ENCODE measurements around the gene ACSF3. TPM values are rescaled to one million over a fixed set of nuclear protein-coding genes. Genes with fewer than 3 reads are reported as not detected.
"Not testable (repeated sequence)": the region's sequence is repeated elsewhere in the genome, so short reads cannot be mapped to it uniquely, and the experiment has no call there.

Gene ACSF3
- total RNA-seq, 1 experiment from 2014 or later: 10.8 TPM

DNA sequence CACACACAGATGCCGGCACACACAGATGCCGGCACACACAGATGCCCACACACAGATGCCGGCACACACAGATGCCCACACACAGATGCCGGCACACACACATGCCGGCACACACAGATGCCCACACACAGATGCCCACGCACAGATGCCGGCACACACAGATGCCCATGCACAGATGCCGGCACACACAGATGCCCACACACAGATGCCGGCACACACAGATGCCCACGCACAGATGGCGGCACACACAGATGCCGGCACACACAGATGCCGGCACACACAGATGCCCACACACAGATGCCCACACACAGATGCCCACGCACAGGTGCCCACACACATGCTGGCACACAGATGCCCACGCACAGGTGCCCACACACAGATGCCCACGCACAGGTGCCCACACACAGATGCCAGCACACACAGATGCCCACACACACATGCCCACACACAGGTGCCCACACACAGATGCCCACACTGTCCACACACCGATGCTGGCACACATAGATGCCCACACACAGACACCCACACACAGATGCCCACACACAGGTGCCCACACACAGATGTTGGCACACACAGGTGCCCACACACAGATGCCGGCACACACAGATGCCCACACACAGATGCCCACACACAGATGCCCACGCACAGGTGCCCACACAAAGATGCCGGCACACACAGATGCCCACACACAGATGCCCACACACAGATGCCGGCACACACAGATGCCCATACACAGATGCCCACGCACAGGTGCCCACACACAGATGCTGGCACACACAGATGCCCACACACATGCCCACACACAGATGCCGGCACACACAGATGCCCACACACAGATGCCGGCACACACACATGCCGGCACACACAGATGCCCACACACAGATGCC is 95.1 kb downstream of the ACSF3 start:
- not testable (repeated sequence) for DNase-seq (ENCODE audit: low read depth)

DNA sequence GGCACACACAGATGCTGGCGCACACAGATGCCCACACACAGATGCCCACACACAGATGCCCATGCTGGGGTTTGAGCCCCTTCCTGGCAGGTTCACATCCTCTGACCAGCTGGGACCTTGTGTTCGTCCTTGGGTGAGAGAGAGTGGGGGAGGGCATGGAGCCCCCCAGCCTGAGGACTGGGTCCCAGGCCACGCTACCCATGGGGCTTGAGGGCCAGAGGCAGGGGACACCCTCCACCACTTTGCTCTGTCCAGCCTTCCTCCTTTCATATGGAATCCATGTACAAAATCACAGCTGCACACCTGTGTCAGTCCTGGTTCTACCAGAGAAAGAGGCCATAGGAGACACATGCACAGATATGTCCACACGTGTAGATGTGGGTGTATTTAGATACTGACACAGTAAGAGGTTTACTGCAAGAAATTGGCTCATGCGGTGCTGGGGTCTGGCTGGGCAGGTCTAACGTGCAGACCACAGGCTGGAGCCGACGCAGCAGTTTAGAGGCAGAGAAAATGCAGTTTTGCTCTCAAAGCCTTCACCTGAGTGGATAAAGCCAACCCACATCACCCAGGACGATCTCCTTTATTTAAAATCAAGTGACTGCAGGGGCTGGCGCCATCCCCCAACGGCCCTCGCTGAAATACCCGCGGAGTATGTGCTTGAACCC is 95.8 kb downstream of the ACSF3 start:
- no peak for DNase-seq (ENCODE audit: low read depth)

DNA sequence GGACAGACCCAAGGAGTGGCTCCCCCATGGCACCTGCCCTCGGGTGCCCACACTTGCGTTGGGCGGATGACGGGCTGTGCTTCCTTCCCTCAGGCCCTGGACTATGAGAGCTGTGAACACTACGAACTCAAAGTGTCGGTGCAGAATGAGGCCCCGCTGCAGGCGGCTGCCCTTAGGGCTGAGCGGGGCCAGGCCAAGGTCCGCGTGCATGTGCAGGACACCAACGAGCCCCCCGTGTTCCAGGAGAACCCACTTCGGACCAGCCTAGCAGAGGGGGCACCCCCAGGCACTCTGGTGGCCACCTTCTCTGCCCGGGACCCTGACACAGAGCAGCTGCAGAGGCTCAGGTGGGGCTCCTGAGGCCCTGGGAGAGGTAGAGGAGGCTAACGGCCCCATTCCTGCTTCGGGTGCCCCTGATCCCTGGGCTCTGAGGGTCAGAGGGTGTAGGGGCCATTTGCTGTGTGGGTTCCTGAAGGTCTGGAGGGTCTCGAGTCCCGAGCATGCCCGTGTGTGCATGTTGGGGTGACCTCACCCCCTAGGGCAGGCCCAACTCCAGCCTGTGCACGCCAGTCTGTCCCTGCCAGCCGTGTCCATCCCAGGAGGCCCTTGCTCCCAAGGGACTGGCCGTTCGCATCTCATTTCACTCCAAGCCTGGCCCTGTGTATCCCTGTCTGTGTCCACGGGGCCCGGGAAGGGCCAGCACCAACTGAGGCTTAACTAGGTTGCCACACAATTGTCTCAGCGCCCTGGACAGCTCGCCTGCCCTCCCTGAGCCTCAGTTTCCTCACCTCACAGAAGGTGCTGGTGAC is 96.7 kb downstream of the ACSF3 start:
- no peak for DNase-seq (ENCODE audit: low read depth)

DNA sequence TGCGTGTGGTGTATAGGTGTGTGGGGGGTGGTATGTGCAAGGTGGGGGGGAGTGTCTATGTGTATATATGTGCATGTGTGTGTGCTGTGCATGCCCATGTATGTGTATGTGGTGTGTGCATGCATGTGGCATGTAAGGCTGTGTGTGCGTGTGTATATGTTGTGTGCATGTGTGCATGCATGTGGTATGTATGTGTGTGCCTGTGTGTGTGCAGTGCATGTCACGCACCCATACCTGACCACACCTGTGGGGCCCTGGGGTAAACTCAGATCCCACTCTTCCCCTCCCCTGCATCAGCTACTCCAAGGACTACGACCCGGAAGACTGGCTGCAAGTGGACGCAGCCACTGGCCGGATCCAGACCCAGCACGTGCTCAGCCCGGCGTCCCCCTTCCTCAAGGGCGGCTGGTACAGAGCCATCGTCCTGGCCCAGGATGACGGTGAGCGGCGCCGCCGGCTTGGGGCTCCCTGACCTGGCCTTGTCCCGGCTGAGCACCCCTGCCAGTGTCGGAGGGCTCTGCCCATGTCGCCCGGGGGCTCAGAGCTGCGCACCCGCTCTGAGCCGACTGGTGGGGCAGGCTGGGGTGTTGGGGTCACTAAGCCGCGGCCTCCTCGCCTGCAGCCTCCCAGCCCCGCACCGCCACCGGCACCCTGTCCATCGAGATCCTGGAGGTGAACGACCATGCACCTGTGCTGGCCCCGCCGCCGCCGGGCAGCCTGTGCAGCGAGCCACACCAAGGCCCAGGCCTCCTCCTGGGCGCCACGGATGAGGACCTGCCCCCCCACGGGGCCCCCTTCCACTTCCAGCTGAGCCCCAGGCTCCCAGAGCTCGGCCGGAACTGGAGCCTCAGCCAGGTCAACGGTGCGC is 97.6 kb downstream of the ACSF3 start:
- no peak for DNase-seq (ENCODE audit: low read depth)

DNA sequence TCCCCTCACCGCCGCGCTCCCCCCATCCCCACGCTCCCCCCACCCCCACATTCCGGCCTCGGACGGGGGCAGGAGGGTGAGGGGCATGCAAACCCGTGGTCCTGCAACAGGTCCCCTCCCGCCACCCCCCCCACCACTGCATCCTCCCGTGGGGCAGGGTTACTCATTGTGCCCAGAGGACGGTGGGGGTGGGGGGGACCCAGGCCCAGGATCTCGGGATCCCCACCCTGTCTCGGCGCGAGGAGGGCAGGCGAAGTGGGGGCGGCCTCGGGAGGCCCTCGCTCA is 98.2 kb downstream of the ACSF3 start:
- no peak for DNase-seq (ENCODE audit: low read depth)

DNA sequence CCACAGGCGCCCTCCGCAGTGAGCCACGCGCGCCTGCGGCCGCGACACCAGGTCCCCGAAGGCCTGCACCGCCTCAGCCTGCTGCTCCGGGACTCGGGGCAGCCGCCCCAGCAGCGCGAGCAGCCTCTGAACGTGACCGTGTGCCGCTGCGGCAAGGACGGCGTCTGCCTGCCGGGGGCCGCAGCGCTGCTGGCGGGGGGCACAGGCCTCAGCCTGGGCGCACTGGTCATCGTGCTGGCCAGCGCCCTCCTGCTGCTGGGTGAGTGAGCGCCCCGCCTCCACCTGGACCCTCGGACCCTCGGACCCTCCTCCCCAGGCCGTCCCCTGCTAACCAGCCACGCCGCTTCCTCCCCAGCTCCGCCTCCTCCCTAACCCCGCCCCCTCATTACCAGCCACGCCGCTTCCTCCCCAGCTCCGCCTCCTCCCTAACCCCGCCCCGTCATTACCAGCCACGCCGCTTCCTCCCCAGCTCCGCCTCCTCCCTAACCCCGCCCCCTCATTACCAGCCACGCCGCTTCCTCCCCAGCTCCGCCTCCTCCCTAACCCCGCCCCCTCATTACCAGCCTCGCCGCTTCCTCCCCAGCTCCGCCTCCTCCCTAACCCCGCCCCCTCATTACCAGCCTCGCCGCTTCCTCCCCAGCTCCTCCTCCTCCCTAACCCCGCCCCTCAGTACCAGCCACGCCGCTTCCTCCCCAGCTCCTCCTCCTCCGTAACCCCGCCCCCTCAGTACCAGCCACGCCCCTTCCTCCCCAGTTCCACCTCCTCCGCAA is 98.7 kb downstream of the ACSF3 start:
- peak; percentile 69 for DNase-seq (ENCODE audit: low read depth)

DNA sequence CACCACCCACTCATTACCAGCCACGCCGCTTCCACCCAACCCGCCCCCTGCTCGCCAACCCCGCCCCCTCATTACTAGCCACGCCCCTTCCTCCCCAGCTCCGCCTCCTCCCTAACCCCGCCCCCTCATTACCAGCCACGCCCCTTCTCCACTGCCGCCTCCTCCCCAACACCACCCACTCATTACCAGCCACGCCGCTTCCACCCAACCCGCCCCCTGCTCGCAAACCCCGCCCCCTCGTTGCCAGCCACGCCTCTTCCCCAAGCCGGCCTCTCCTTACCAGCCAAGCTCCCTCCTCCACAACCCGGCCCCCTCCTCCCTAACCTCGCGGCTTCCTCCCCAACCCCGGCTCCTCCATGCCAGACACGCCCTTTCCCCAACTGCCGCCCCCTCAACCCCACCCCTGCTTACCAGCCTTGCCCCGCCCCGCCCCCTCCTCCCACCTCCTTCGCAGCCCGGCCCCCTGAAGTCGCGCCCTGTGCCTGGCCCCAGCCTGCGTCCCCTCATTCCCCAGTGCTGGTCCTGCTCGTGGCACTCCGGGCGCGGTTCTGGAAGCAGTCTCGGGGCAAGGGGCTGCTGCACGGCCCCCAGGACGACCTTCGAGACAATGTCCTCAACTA is 99.4 kb downstream of the ACSF3 start:
- DNase-seq (ENCODE audit: low read depth): no peak

DNA sequence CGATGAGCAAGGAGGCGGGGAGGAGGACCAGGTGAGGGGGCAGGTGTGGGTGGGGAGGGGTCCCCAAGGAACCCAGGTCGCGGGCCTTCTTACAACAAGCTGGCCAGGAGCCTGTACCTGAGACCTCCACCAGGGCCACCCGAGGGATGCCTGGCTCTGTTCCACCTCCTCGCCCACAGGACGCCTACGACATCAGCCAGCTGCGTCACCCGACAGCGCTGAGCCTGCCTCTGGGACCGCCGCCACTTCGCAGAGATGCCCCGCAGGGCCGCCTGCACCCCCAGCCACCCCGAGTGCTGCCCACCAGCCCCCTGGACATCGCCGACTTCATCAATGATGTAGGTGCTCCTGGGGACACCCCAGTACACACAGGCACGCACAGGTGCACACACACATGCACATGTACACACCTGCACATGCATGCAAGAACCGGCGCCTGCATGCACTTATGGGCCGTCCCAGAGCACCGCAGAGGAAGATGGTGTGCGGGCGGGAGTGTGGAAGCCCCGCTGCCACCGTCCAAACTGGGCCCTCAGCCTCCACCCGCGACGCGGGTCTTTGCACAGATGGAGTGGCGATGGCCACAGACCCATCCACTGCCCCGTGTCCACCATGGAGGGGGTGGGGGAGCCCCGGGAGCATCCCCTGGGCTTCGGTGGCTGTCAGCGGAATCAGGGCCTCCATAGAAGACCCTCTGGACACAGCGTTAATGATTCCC is 100.1 kb downstream of the ACSF3 start:
- DNase-seq (ENCODE audit: low read depth): no peak

DNA sequence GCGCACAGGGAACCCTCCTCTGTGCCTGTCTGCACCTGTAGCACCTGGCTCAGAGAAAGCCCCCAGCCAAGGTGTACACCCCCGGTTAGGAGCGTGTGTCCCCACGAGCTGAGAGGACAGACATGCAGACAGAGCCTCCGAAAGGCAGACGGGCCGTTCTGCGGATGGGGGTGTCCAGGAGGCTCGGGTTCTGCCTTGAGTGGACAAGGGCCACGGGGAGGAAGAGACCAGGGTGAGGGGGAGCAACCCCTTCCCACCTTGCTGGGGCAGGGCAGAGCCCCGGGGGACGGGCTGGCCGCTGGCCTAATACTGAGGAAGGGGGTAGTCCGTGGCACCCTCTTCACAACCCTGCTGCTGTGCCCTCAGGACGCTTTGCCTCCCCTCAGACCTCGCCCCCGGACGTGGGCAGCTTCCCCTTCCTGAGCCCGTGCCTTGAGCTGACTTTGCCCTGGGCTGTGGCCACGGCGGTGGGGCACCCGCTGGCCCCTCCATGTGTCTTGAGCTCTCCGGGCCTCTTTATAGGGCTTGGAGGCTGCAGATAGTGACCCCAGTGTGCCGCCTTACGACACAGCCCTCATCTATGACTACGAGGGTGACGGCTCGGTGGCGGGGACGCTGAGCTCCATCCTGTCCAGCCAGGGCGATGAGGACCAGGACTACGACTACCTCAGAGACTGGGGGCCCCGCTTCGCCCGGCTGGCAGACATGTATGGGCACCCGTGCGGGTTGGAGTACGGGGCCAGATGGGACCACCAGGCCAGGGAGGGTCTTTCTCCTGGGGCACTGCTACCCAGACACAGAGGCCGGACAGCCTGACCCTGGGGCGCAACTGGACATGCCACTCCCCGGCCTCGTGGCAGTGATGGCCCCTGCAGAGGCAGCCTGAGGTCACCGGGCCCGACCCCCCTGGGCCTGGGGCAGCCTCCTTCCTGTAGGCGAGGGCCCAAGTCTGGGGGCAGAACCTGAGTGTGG is 101.0 kb downstream of the ACSF3 start:
- DNase-seq (ENCODE audit: low read depth): no peak

DNA sequence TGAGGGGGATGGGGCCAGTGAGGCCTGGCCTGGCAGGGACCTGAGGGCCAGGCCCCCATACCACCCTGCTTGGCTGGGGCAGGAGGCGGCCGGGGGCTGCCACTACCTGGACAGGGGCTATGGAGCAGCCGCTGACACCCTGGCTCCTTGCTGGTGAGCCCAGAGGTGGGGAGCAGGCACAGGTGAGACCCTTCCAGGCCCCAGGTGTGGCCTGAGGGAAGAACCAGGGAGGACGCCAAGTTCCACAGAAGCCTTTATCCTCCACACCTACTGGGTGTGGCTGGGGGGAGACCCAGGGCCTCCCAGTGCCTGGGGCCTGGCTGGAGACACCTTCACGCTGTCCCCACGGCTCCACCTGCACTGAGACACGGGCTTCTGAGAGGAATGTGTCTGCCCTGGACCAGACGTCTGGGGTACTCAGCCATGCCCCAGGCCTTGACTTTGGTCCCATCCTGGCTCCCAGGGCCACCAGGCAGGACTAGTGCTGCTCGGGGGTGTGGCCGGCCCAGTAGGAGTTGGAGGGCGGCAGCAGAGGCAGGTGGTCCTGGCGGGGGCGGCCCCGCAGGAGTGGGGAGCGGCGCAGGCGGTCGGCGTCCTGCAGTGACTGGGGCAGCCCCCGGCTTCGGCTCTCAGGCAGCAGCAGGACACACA is 102.0 kb downstream of the ACSF3 start:
- no peak for DNase-seq (ENCODE audit: low read depth)

DNA sequence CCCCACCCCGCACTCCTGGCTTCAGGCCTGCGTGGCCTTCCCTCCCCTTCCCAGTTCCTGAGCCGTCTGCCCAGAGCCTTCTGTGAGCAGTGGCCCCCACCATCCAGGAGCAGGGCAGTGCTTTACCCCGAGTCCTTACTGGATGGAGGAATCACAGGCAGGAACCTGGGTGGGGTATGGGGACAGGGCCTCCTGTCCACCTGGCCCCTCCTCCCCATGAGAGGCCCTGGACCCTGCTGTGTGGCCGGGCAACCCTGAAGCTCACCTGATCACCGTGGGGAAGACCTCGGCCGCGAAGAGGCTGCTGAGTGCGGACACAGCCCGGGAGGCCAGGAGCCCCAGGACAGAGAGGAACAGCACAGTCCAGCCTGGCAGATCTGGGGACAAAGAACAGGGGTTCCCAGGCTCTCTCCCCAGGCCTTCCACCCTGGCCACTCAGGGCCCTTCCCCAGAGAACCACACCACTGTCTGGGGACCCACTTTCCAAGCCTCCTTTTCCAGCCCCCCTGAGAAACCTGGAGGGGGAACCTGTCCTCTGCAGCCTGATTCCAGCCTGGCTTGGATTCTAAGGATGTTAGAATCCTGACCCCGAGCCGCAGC is 103.5 kb downstream of the ACSF3 start:
- DNase-seq (ENCODE audit: low read depth): no peak

DNA sequence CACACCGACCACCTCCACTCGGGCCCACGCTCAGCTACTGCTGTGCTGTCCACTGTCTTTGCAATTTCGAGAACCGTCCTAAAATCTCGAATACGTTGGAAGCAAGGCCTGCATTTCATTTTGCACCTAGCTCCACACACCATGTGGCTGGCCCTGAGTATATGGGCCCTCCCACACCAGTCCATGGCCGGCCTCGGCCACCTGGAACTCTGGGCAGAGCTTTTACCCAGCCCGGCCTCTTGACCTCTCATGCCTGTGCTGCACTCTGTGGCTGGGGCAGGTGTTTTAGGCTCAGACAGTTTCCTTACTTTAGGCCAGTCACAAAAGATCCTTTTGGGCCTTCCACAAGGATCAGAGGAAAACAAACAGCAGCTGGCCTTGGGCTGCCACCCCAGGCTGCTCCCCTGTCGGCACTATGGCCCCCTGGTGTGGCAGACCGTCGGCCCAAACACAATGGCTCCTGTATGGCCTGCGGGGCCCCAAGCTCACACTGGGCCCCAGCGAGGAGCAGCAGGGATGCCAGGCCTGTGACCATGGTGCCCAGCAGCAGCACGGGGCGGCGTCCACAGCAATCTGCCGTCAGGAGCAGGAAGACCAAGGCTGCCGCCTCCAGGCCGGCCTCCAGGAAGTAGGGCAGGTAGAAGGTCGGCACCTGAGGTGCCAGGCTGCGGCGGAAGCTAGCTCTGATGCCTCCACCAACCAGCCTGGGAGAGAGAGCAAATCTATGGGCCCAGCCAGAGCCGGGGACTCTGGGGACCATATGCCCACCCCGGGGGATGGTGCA is 104.2 kb downstream of the ACSF3 start:
- no peak for DNase-seq (ENCODE audit: low read depth)

DNA sequence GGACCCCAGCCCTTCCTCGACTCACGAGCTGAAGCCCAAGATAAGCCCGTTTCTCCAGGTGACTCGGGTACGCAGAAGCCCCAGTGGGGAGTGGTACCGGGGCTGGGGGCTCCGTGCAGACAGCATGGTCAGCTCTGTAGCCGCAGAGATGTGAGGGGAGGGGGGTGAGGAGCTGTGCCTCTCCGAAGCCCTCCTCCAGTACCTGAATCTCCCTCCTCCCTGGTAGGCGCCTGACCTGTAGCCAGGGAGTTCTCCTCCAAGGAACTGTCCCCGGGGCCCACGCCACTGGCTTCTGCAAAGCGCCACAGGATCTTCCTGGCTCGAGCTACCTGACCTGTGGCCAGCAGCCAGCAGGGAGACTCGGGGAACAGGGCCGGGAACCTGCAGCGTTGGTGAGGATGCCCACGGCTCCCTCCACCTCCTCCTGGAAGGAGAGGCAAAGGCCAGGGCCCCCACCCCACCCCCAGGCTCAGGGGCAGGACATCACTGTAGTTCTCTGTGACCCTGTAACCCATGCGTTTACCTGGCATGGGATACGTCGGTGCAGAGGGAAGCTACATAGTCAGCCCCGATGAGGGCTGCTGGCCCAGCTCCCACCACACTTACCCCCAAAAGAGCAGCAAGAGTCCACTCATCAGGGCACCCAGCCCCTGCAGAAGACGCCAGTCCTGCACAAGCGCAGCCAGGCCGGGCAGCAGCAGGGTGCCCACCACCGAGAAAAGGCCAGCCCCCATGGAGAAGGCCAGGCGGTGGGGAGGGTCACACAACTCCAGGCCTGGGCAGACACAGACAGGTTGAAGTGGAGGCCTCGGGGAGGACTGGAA is 105.0 kb downstream of the ACSF3 start:
- no peak for DNase-seq (ENCODE audit: low read depth)

DNA sequence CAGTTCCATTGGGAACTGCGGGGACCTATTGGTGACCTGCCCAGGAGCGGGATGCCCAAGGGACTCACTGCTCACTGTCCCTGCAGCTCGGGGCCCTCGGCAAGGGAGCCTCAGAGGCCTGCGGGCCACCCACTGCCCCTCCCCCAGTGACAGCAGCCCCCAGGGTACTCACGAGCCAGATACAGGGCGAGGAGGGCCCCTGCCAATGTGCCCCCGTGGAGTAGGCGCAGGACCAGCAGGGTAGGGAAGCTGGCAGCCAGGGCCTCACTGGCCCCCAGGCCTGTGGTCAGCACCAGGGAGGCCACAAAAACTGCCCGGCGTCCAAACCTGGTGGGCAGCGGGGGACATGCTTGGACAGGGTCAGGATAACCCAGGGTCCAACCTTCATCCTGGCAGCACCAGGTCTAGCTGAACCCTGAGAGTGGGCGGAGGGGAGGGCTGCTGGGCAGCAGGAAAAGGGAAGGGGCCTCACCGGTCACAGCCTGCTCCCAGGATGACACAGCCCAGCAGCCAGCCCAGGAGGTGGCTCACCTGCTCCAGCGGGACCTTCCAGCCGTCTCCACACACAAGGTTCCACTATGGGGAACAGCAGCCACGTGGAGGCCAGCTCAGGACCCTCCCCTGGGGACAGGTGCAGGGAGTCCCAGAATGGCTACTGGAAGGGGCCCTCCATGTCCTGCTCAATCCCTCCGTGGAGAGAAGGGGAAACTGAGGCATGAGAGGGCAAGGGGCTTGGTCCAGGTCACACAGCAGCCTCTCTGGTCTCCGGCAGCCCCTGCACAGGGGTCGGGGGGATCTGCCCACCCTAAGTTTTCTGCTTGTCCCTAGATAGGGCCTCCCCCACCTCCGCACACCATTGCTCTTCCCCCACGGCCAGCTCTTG is 105.8 kb downstream of the ACSF3 start:
- no peak for DNase-seq (ENCODE audit: low read depth)

All from RPMI7951 (cell line).